CD4-positive, alpha-beta T cell treated with Interleukin-4 for 4 hours (primary cell): ENCODE data around the gene PRDM5.
"Not testable (repeated sequence)": the region's sequence is repeated elsewhere in the genome, so short reads cannot be mapped to it uniquely, and the experiment has no call there.

ENCODE experiments used
- DNase-seq: peaks from one replicate; pipeline ENCODE4 v3.0.0-alpha.2; 2020

Gene PRDM5

GRCh38 chr4:120691106-120691505 is 231.4 kb downstream of the PRDM5 start:
- no peak for DNase-seq

- no peak for DNase-seq
Measured at GRCh38 chr4:120688791-120689190, 233.7 kb downstream of the PRDM5 start.

- DNase-seq = no peak
Measured at GRCh38 chr4:120685756-120686278, 236.7 kb downstream of the PRDM5 start.

GRCh38 chr4:120683897-120684540 is 238.5 kb downstream of the PRDM5 start:
- no peak for DNase-seq

GRCh38 chr4:120682981-120683380 is 239.5 kb downstream of the PRDM5 start:
- DNase-seq = no peak

GRCh38 chr4:120680647-120681228 is 241.8 kb downstream of the PRDM5 start:
- DNase-seq = no peak

- DNase-seq = no peak
Measured at GRCh38 chr4:120673696-120674095, 248.8 kb downstream of the PRDM5 start.

- no peak for DNase-seq
Measured at GRCh38 chr4:120672558-120673147, 249.9 kb downstream of the PRDM5 start.

- DNase-seq = no peak
Measured at GRCh38 chr4:120672076-120672475, 250.4 kb downstream of the PRDM5 start.

GRCh38 chr4:120671538-120671937 is 251.0 kb downstream of the PRDM5 start:
- no peak for DNase-seq

GRCh38 chr4:120667102-120667501 is 255.4 kb downstream of the PRDM5 start:
- no peak for DNase-seq

GRCh38 chr4:120664851-120665250 is 257.7 kb downstream of the PRDM5 start:
- DNase-seq = no peak

GRCh38 chr4:120659616-120660170 is 262.8 kb downstream of the PRDM5 start:
- no peak for DNase-seq

- DNase-seq = no peak
Measured at GRCh38 chr4:120658772-120659171, 263.8 kb downstream of the PRDM5 start.

- no peak for DNase-seq
Measured at GRCh38 chr4:120653804-120654573, 268.5 kb downstream of the PRDM5 start.

GRCh38 chr4:120648336-120648735 is 274.2 kb downstream of the PRDM5 start:
- DNase-seq = not testable (repeated sequence)
